ENCODE measurements around the gene AHCYL2.

GRCh38 chr7:129311429-129311828 lies 86.6 kb downstream of the AHCYL2 start:
- TF ChIP-seq CTCF (conservative IDR thresholded peaks at IDR 0.05; ENCODE audit: low read length) (no peak), EZH2phosphoT487 (IDR thresholded peaks at IDR 0.05; ENCODE audit: borderline replicate concordance) (no peak)

All from Loucy (cell line).